ENCODE data around the gene HHAT.

DNA sequence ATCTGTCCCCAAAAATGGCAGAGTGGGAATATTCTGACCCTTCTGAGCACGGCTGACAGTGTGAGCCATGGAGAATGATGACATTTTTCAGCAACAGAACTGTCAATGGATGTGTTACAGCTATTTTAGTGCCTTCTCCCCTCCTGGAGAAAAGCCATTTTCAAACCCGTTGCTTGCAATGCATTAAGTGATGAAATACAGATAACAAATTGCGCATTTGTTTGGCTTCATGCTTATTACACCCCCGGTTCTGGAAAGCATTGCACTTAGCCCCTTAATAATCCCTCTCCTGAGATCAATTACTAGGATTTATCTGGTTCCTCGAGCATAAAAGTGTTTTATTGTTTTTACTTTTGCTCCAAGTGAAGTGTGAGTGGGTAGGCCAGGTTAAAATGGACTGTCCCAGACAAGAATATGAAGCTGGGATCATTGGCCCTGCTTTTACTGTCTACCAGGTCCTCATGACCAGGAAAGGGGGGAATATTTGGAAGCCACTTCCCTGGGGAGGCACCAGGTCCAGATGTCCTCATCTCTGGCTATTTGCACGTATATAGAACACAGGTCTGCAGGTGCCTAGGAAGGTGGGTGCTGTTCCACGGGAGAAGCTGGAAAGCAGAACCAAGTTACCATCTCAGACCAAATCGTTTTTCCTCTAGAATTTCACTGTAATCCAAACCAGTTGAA, 37.5 kb upstream of the HHAT start:
- TF ChIP-seq, protein P1, sequence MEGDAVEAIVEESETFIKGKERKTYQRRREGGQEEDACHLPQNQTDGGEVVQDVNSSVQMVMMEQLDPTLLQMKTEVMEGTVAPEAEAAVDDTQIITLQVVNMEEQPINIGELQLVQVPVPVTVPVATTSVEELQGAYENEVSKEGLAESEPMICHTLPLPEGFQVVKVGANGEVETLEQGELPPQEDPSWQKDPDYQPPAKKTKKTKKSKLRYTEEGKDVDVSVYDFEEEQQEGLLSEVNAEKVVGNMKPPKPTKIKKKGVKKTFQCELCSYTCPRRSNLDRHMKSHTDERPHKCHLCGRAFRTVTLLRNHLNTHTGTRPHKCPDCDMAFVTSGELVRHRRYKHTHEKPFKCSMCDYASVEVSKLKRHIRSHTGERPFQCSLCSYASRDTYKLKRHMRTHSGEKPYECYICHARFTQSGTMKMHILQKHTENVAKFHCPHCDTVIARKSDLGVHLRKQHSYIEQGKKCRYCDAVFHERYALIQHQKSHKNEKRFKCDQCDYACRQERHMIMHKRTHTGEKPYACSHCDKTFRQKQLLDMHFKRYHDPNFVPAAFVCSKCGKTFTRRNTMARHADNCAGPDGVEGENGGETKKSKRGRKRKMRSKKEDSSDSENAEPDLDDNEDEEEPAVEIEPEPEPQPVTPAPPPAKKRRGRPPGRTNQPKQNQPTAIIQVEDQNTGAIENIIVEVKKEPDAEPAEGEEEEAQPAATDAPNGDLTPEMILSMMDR (IDR thresholded peaks at IDR 0.05; ENCODE audit: low read depth, low read length): no peak
- TF ChIP-seq POLR2A (IDR thresholded peaks at IDR 0.05; ENCODE audit: extremely low read depth, insufficient read length): no peak
- TF ChIP-seq, protein P2, sequence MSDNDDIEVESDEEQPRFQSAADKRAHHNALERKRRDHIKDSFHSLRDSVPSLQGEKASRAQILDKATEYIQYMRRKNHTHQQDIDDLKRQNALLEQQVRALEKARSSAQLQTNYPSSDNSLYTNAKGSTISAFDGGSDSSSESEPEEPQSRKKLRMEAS (IDR thresholded peaks at IDR 0.05; ENCODE audit: low read depth, low read length): no peak
- no peak for TF ChIP-seq MYC (IDR thresholded peaks at IDR 0.05; ENCODE audit: low read depth, low read length)
